Heart left ventricle (tissue), 13 donors: Measurements from ENCODE around the gene LRP2BP.

Experiments
- CTCF ChIP-seq, 12 donors: fragments of 200-600 bp; sonication (generic) in 4 of 12; IDR thresholded peaks; one replicate each; pipeline versions ENCODE4 v1.5.0 to v1.8.0; 2018 to 2022; ENCODE audit warnings: antibody characterized with exemption in 12 of 12, mild to moderate bottlenecking in 5 of 12
- POLR2A ChIP-seq, 2 donors: fragments of 450-650 bp; IDR thresholded peaks; one replicate each; pipeline ENCODE4 v1.6.1; 2017; ENCODE audit warnings: antibody characterized with exemption in 2 of 2, mild to moderate bottlenecking in 2 of 2, moderate library complexity in 2 of 2
- donor health status: ischemic (EF 13 %, LVEDD 7.1; RV severe dilation, severe dysfunction).
- donor health status: DM: no; HTN: yes; CAD: no.
- donor health status: DM: no; HTN: no; CAD: no.
- donor health status: ischemic (EF 25% LVEDD 6.9; RV normal size, moderate dysfunction).
- donor health status: ischemic (EF 25% LVEDD 5.7; RV mildly dilated, moderate dysfunction).
- donor health status: ischemic (EF 35%, LVEDD 5.7; RV mildly dilated, moderate dysfunction).
- donor health status: nonischemic (EF 11% LVEDD 7.7; RV severe dilation, severe dysfunction).
- donor health status: DM: yes; HTN: yes; CAD: no.
- donor health status: PGD.
- donor health status: ischemic (EF 29% LVEDD 5.4; RV normal size, mild dysfunction).
- donor health status: nonischemic (EF 23%, LVEDD 6.1; RV moderate dilation, normal function).

GRCh38 chr4:185390941-185391340, 4.8 kb downstream of the LRP2BP start:
- TF ChIP-seq POLR2A (IDR thresholded peaks at IDR 0.05): no peak
- TF ChIP-seq CTCF (IDR thresholded peaks at IDR 0.05): no peak
